GM18951 (cell line): ENCODE data around the gene PAX7.

ENCODE experiments used
- POLR2A ChIP-seq: IDR thresholded peaks from 4 replicates; pipeline ENCODE4 v1.6.1; 2011; ENCODE audit warnings: mild to moderate bottlenecking; ENCODE audit not compliant: insufficient read length, insufficient read depth; ENCODE audit errors: extremely low read depth
- in situ Hi-C: fragments of 300-500 bp; cut with MboI; formaldehyde crosslinking; loops from one replicate; pipeline ENCODE4 v1.12.0; 2022; ENCODE audit warnings: low sequenced_read_pairs, mixed read lengths, inconsistent platforms; ENCODE audit not compliant: unreplicated experiment

PAX7 gene

GRCh38 chr1:18606443-18607288, 24.0 kb upstream of the PAX7 start:
- in situ Hi-C loops: loop anchor here (25.0 kb wide), 1 partner anchor 206 kb away; no protein-coding TSS in a partner anchor
- TF ChIP-seq POLR2A: no peak

DNA sequence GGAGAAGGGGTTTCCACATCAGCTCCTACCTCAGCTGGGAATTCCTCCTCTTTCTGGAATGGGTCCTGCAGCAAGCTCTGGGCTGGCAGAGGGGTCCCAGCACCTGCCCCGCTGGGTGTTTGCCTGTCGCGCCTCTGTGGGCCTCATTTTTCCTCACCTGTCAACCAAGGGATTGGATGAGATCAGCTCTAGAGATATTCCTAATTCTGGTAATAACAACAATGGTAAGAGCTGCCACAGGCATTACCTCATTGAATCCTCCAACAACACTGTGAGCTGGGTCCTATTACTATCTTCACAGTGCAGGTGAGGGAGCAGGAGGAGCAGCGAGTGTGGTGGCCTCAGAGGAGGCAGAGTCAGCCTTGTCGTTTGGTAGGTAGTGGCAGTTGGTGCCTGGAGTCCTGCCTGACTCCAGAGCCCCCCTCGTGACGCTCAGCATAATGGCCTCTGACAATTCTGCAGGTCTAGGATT, 23.3 kb upstream of the PAX7 start:
- in situ Hi-C loops: loop anchor here (25.0 kb wide), 1 partner anchor 205 kb away; no protein-coding TSS in a partner anchor
- TF ChIP-seq POLR2A: no peak

- in situ Hi-C loops: loop anchor here (25.0 kb wide), 1 partner anchor 204 kb away; no protein-coding TSS in a partner anchor
- TF ChIP-seq POLR2A: no peak
Measured at GRCh38 chr1:18608534-18608933, 22.1 kb upstream of the PAX7 start.

GRCh38 chr1:18611311-18611710, 19.3 kb upstream of the PAX7 start:
- TF ChIP-seq POLR2A: no peak
- in situ Hi-C loops: loop anchor here (25.0 kb wide), 1 partner anchor 201 kb away; no protein-coding TSS in a partner anchor

DNA sequence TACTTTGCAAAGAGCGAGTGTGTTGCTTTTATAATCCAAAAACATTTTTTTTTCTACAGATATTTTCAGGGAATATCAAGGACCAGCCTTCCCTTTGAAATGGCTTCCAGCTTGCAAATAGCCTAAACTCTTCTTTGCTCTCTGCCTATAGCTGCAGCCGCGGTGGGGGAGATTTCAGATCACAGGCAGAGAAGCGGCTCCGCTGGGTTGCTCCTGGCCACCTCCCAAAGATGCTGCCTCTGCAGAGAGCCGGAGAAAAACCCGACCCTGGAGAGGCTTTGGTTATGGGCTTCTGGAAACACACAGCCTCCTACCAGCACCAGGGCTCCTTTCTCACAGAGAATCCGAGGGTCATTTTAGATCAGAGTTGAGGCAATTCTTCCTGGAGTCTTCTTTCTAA, 18.6 kb upstream of the PAX7 start:
- in situ Hi-C loops: loop anchor here (25.0 kb wide), 1 partner anchor 200 kb away; no protein-coding TSS in a partner anchor

GRCh38 chr1:18614069-18614735, 16.4 kb upstream of the PAX7 start:
- in situ Hi-C loops: loop anchor here (25.0 kb wide), 1 partner anchor 198 kb away; no protein-coding TSS in a partner anchor
- TF ChIP-seq POLR2A: no peak

More for the DNA sequence above, 18.6 kb upstream of the PAX7 start:
- TF ChIP-seq POLR2A: no peak

DNA sequence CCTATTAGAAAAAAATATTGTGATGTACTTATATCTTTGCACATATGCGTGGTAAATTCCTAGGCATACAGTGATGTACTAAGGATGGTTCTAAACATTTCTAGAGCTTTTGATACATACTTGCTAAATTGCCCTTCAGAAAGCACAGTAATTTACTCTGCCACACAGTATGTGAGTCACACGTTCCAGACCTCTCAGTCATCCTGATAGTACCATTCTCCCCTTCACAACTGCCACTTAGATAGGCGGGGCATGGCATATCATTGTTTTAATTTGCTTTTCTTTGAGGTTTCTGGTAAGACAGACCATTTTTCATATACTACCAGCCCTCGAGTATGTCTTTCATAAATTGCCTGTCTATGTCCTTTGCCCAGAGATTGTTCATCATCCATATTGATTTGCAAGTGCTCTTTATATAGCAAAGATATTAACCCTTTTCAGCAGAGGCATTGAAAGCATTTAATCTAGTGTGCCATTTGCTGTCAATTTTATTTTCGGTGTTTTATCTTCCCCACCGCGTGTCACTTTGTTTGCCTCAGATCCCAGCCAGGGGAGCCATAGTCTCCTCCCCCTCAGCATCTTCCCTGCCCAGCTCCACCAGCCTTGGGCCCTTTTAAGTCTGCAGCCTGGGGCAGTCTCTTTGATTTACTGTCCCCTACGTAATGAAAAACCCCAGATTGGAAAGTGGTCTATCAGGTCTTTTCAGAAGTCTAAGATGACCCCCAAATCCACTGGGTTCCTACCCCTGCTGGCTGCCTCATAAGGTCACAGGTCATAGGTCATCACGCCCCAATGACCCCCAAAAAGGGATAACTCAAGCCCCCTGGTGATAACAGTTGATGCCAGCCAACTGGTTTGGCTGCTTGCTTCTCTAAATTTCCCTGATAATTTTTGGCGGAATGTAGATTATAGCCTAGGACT, 11.8 kb upstream of the PAX7 start:
- no peak for TF ChIP-seq POLR2A
- in situ Hi-C loops: loop anchor here (25.0 kb wide), 1 partner anchor 193 kb away; no protein-coding TSS in a partner anchor

DNA sequence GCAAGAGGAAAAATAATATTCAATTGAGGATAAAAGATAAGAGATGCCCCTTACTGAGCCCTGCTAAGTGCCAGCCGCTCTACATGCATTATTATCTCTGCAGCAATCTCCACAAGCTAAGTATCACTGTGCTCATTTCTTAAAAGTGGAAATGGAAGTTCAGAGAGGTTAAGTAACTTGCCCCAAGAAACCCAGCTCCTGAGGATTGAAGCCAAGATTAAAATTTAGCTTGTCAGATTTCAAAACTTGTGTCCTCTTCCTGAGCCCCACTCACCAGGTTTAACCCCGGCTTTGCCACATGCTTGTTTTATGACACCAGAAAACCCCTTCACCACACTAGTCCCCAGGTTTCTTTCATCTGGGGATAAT, 11.2 kb upstream of the PAX7 start:
- in situ Hi-C loops: loop anchor here (25.0 kb wide), 1 partner anchor 193 kb away; no protein-coding TSS in a partner anchor
- no peak for TF ChIP-seq POLR2A

DNA sequence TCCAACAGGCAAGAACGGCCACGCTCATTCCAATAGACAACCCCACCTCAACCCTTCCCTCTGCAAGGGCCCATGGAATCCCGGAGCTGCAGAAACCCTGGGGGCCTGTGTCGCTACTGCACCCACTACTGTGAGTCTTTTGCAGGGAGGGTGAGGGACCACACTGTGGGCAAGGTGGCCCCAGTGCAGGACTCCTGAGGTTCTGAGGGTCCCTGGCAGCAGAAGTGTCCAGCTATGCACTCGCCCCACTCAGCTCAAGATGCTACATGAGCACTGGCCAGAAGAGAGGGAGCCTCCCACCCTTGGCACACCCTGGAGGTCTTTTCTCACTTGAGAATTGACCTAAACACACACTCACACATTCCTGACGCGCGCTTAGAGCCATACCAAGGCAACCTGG, 2.1 kb upstream of the PAX7 start:
- no peak for TF ChIP-seq POLR2A
- in situ Hi-C loops: no loop called here

GRCh38 chr1:18629659-18630510, 761 bp upstream of the PAX7 start:
- no peak for TF ChIP-seq POLR2A
- in situ Hi-C loops: no loop called here

GRCh38 chr1:18631496-18632217, 1.0 kb downstream of the PAX7 start:
- in situ Hi-C loops: no loop called here
- TF ChIP-seq POLR2A: no peak
